ENCODE measurements around the gene SLC37A1.

Gene SLC37A1

DNA sequence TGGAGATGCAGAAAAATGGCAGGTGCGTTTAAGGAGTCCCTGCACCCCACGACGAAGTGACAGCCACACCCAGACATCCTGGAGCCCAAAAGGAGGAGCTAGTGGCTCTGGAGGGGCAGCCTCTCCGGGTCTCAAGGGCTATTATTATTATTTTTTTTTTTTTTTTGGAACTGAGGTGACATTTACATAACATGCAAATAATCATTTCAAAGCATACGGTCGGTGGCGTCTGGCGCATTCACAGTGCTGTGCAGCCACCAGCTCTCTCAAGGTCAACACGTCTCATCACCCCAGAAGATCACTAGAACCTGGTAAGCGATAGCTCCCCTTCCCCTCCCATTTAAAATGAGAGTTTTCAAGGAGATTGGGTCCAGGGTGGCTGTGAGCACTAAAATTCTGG lies 72.2 kb downstream of the SLC37A1 start:
- no peak overlapping the region for H3K4me3 ChIP-seq (ENCODE audit: extremely low read depth, insufficient read depth, low read length, poor library complexity, severe bottlenecking)
- no peaks in the 10 kb centered on the region for H3K9me3 ChIP-seq (ENCODE audit: control insufficient read depth, low read length)
- no peaks in the 10 kb centered on the region for H3K4me1 ChIP-seq (ENCODE audit: control insufficient read depth, insufficient read depth, low read length, poor library complexity, severe bottlenecking)
- no peak overlapping the region for H3K27ac ChIP-seq (ENCODE audit: low read depth, low read length, severe bottlenecking)
- no peaks in the 10 kb centered on the region for H3K36me3 ChIP-seq (ENCODE audit: control insufficient read depth, insufficient read depth, low read length)
- 81 to 95% methylated on average over 3 to 8 of the region's 10 CpGs for WGBS, 2 experiments (ENCODE audit: insufficient coverage in 2 of 2)

GRCh38 chr21:42586406-42586805 lies 72.8 kb downstream of the SLC37A1 start:
- no peak overlapping the region for H3K27ac ChIP-seq (ENCODE audit: low read depth, low read length, severe bottlenecking)
- no peak overlapping the region for H3K4me3 ChIP-seq (ENCODE audit: extremely low read depth, insufficient read depth, low read length, poor library complexity, severe bottlenecking)
- H3K9me3 ChIP-seq (ENCODE audit: control insufficient read depth, low read length): no peaks in the 10 kb centered on the region
- no peaks in the 10 kb centered on the region for H3K4me1 ChIP-seq (ENCODE audit: control insufficient read depth, insufficient read depth, low read length, poor library complexity, severe bottlenecking)
- no peaks in the 10 kb centered on the region for H3K36me3 ChIP-seq (ENCODE audit: control insufficient read depth, insufficient read depth, low read length)
- WGBS, 2 experiments (ENCODE audit: insufficient coverage in 2 of 2): 87 to 99% methylated on average over 16 to 19 of the region's 19 CpGs

DNA sequence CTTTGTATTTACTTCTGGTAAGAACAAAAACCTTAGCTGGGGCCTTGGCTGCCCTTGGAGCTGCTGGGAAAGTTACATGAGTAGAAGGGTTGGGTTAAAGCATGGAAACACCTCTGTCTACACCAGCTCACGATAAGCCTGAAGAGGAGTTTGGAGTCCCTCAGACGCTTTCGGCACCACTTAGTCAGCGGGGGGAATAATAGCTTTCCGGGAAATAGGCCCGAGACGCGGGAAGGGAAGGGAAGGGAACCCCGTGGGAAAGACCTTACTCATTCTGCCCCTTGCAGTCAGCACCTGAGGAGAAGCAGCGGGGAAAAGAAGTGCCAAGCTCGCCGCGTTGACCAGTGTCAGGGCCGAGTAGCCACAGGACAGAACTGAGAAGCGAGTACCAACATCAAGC lies 73.4 kb downstream of the SLC37A1 start:
- Histone ChIP-seq H3K4me3 (ENCODE audit: extremely low read depth, insufficient read depth, low read length, poor library complexity, severe bottlenecking) (no peak overlapping the region), H3K9me3 (ENCODE audit: control insufficient read depth, low read length) (no peaks in the 10 kb centered on the region), H3K36me3 (ENCODE audit: control insufficient read depth, insufficient read depth, low read length) (no peaks in the 10 kb centered on the region), H3K4me1 (ENCODE audit: control insufficient read depth, insufficient read depth, low read length, poor library complexity, severe bottlenecking) (no peaks in the 10 kb centered on the region), H3K27ac (ENCODE audit: low read depth, low read length, severe bottlenecking) (no peak overlapping the region)
- WGBS, 2 experiments (ENCODE audit: insufficient coverage in 2 of 2): 91% methylated on average over 14 to 15 of the region's 15 CpGs

GRCh38 chr21:42590431-42591131 lies 76.9 kb downstream of the SLC37A1 start:
- Histone ChIP-seq H3K4me1 (ENCODE audit: control insufficient read depth, insufficient read depth, low read length, poor library complexity, severe bottlenecking) (no peaks in the 10 kb centered on the region), H3K9me3 (ENCODE audit: control insufficient read depth, low read length) (peaks cover 2% of the 10 kb centered on the region), H3K4me3 (ENCODE audit: extremely low read depth, insufficient read depth, low read length, poor library complexity, severe bottlenecking) (no peak overlapping the region), H3K36me3 (ENCODE audit: control insufficient read depth, insufficient read depth, low read length) (no peaks in the 10 kb centered on the region), H3K27ac (ENCODE audit: low read depth, low read length, severe bottlenecking) (no peak overlapping the region)
- 85 to 87% methylated on average over 18 to 20 of the region's 20 CpGs for WGBS, 2 experiments (ENCODE audit: insufficient coverage in 2 of 2)

DNA sequence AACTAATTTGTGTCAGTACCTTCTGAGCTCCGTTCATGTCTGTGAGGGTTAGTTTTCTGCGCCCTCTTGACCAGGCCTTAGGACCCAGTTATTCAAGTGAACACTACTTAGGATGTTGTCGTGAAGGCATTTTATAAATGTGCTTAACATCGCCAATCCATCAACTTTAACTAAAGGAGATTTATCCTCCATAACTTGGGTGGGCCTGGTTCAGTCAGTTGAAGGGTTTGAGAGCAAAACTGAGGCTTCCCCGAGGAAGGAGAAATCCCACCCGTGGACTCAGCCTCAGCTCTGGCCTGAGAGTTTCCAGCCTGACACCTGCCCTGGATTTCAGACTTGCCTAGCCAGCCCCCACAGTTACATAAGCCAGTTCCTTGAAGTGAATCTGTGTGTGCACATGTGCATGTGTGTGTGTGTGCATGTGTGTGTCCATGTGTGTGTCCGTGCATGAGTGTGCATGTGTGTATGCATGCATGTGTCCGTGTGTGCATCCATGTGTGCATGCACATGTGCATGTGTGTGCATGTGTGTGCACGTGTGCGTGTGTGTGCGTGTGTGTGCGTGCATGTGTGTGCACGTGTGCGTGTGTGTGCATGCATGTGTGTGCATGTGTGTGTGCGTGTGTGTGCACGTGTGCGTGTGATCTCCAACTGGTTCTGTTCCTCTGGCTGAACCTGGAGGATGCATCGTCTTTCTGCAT lies 77.7 kb downstream of the SLC37A1 start:
- H3K4me1 ChIP-seq (ENCODE audit: control insufficient read depth, insufficient read depth, low read length, poor library complexity, severe bottlenecking): no peaks in the 10 kb centered on the region
- WGBS, 2 experiments (ENCODE audit: insufficient coverage in 2 of 2): 92 to 93% methylated on average over 11 to 15 of the region's 18 CpGs
- H3K9me3 ChIP-seq (ENCODE audit: control insufficient read depth, low read length): peaks cover 2% of the 10 kb centered on the region
- no peaks in the 10 kb centered on the region for H3K36me3 ChIP-seq (ENCODE audit: control insufficient read depth, insufficient read depth, low read length)
- no peak overlapping the region for H3K27ac ChIP-seq (ENCODE audit: low read depth, low read length, severe bottlenecking)
- no peak overlapping the region for H3K4me3 ChIP-seq (ENCODE audit: extremely low read depth, insufficient read depth, low read length, poor library complexity, severe bottlenecking)

GRCh38 chr21:42592156-42592820 lies 78.6 kb downstream of the SLC37A1 start:
- Histone ChIP-seq H3K9me3 (ENCODE audit: control insufficient read depth, low read length) (peaks cover 2% of the 10 kb centered on the region), H3K4me3 (ENCODE audit: extremely low read depth, insufficient read depth, low read length, poor library complexity, severe bottlenecking) (no peak overlapping the region), H3K36me3 (ENCODE audit: control insufficient read depth, insufficient read depth, low read length) (no peaks in the 10 kb centered on the region), H3K27ac (ENCODE audit: low read depth, low read length, severe bottlenecking) (no peak overlapping the region), H3K4me1 (ENCODE audit: control insufficient read depth, insufficient read depth, low read length, poor library complexity, severe bottlenecking) (no peaks in the 10 kb centered on the region)
- 89 to 90% methylated on average over 16 to 18 of the region's 19 CpGs for WGBS, 2 experiments (ENCODE audit: insufficient coverage in 2 of 2)

DNA sequence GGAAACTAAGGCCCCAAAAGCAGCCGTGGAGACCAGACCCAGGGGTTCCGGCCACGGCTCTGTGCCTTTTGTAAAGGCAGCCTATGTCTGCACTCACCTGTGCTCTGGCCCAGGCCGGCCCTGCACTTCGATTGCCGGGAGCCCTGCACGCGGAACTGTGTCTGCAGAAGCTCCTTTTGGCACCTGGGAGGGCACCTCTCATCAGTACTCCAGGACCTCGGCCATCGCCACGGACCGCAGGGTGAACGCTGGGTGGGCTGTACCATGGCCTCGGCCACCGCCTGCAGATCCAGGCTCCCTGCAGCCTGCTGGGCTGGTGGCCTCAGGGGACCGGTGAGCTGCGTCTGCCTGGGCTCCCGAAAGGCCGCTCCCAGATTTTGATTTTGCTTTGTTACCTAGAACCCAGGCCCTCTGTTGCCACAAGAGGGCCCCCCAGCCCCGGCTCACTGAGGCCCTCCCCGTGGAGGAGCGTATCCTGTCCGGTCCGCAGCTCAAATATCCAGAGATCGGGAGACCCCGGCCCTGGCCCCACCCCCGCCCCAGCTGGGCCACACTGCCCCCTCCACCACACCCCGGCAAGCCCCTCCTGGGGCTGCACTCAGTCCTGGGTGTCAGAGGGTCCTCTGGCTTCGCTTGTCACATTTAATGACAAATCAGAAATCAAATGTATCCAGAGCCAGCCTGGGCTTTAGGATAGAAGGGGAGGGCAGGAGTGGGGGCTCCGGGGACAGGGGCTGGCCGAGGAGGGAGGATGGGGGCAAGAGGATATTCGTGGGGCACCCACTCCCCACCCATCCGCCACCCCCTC lies 79.6 kb downstream of the SLC37A1 start:
- Histone ChIP-seq H3K9me3 (ENCODE audit: control insufficient read depth, low read length) (peaks cover 2% of the 10 kb centered on the region), H3K4me3 (ENCODE audit: extremely low read depth, insufficient read depth, low read length, poor library complexity, severe bottlenecking) (no peak overlapping the region), H3K36me3 (ENCODE audit: control insufficient read depth, insufficient read depth, low read length) (no peaks in the 10 kb centered on the region), H3K27ac (ENCODE audit: low read depth, low read length, severe bottlenecking) (no peak overlapping the region), H3K4me1 (ENCODE audit: control insufficient read depth, insufficient read depth, low read length, poor library complexity, severe bottlenecking) (no peaks in the 10 kb centered on the region)
- WGBS, 2 experiments (ENCODE audit: insufficient coverage in 2 of 2): 33 to 45% methylated on average over 23 to 28 of the region's 33 CpGs

GRCh38 chr21:42594616-42595282 lies 81.1 kb downstream of the SLC37A1 start:
- Histone ChIP-seq H3K4me1 (ENCODE audit: control insufficient read depth, insufficient read depth, low read length, poor library complexity, severe bottlenecking) (no peaks in the 10 kb centered on the region), H3K27ac (ENCODE audit: low read depth, low read length, severe bottlenecking) (no peak overlapping the region), H3K9me3 (ENCODE audit: control insufficient read depth, low read length) (peaks cover 2% of the 10 kb centered on the region), H3K4me3 (ENCODE audit: extremely low read depth, insufficient read depth, low read length, poor library complexity, severe bottlenecking) (no peak overlapping the region), H3K36me3 (ENCODE audit: control insufficient read depth, insufficient read depth, low read length) (no peaks in the 10 kb centered on the region)
- 91 to 94% methylated on average over 14 to 15 of the region's 17 CpGs for WGBS, 2 experiments (ENCODE audit: insufficient coverage in 2 of 2)

GRCh38 chr21:42595283-42596187 lies 81.9 kb downstream of the SLC37A1 start:
- Histone ChIP-seq H3K4me1 (ENCODE audit: control insufficient read depth, insufficient read depth, low read length, poor library complexity, severe bottlenecking) (no peaks in the 10 kb centered on the region), H3K36me3 (ENCODE audit: control insufficient read depth, insufficient read depth, low read length) (no peaks in the 10 kb centered on the region), H3K4me3 (ENCODE audit: extremely low read depth, insufficient read depth, low read length, poor library complexity, severe bottlenecking) (no peak overlapping the region), H3K27ac (ENCODE audit: low read depth, low read length, severe bottlenecking) (no peak overlapping the region), H3K9me3 (ENCODE audit: control insufficient read depth, low read length) (peaks cover 2% of the 10 kb centered on the region)
- 90 to 96% methylated on average over 12 to 24 of the region's 25 CpGs for WGBS, 2 experiments (ENCODE audit: insufficient coverage in 2 of 2)
